HepG2 (cell line): Measurements from ENCODE around the gene MASP2. TPM values are rescaled to one million over a fixed set of nuclear protein-coding genes. Genes with fewer than 3 reads are reported as not detected.

ENCODE experiments used
- ATAC-seq: fragments of 200-7000 bp; cut with Tn5 transposase; 3 replicates; pipeline ENCODE4 v1.9.1; 2020; ENCODE audit warnings: mild to moderate bottlenecking, moderate library complexity
- BruUV-seq: library from RNA; stranded (reverse); fragments of 400-500 nt; replicated peaks from 2 replicates; lab custom pipeline; 2021; lab: Mats Ljungman, UMichigan
- CTCF ChIA-PET: fragments of 300-600 bp; formaldehyde crosslinking; extraction: SDS; loops from one replicate; lab custom pipeline; 2021; ENCODE audit warnings: low total read pairs, inconsistent platforms, low intra/inter-chr PET ratio; lab: Yijun Ruan, JAX
- POLR2A ChIA-PET: fragments of 350-600 bp; sonication (Branson Sonifier 250); formaldehyde crosslinking; loops from one replicate; lab custom pipeline; 2020; ENCODE audit warnings: antibody characterized with exemption, inconsistent platforms; lab: Yijun Ruan, JAX
- DNase-seq: peaks from one replicate; pipeline ENCODE4 v3.0.0-alpha.2; 2015; ENCODE audit warnings: low spot score
- FAIRE-seq: peaks from 3 replicates; lab custom pipeline; 2011; peaks lifted over from hg19 to GRCh38; lab: Jason Lieb, UNC
- H2AFZ ChIP-seq: one replicate; pipeline ENCODE4 v1.6.1; 2011; ENCODE audit warnings: low read length, inconsistent platforms
- H3K27ac ChIP-seq: fragments of 300-600 bp; 3 replicates; pipeline ENCODE4 v1.8.0; 2011; ENCODE audit warnings: mixed run types, mild to moderate bottlenecking, mixed read lengths, low read length, inconsistent platforms; ENCODE audit not compliant: insufficient read depth; ENCODE audit errors: extremely low read length
- H3K27me3 ChIP-seq, 2 experiments: fragments of 200-600 bp in 1 of 2; 2 replicates in 1 of 2; 3 replicates in 1 of 2; pipeline versions ENCODE4 v1.6.0 to v1.8.0; 2011; ENCODE audit warnings: low read length in 2 of 2, mild to moderate bottlenecking in 2 of 2, moderate library complexity in 2 of 2, inconsistent platforms in 1 of 2; ENCODE audit not compliant: insufficient read depth in 2 of 2, control insufficient read depth in 1 of 2
- H3K36me3 ChIP-seq, 2 experiments: fragments of 200-600 bp in 1 of 2; replicated peaks in 1 of 2; 2 replicates in 1 of 2; 3 replicates in 1 of 2; pipeline versions ENCODE4 v1.5.1 to v1.8.0; 2011; ENCODE audit warnings: low read length in 2 of 2, inconsistent platforms in 1 of 2; ENCODE audit not compliant: insufficient read depth in 2 of 2, control insufficient read depth in 1 of 2
- H3K4me1 ChIP-seq: 2 replicates; pipeline ENCODE4 v1.5.1; 2012; ENCODE audit warnings: low read length, inconsistent platforms; ENCODE audit not compliant: insufficient read depth
- H3K4me2 ChIP-seq: 2 replicates; pipeline ENCODE4 v1.6.0; 2011; ENCODE audit warnings: low read depth, low read length, inconsistent platforms
- H3K4me3 ChIP-seq, 3 experiments: fragments of 200-600 bp in 1 of 3; sonication (generic), shearing (Covaris generic) in 1 of 3; replicated peaks in 1 of 3; 2 replicates each; pipeline ENCODE4 v1.5.1; 2011 to 2016; ENCODE audit warnings: low read length in 3 of 3, inconsistent platforms in 2 of 3, low read depth in 2 of 3, mild to moderate bottlenecking in 2 of 3, control low read depth in 1 of 3, mixed read lengths in 1 of 3; ENCODE audit not compliant: insufficient read depth in 1 of 3
- H3K79me2 ChIP-seq: one replicate; pipeline ENCODE4 v1.6.1; 2011; ENCODE audit warnings: low read length, inconsistent platforms; ENCODE audit not compliant: insufficient read depth
- H3K9ac ChIP-seq: 2 replicates; pipeline ENCODE4 v1.6.0; 2011; ENCODE audit warnings: mild to moderate bottlenecking, low read depth, low read length, inconsistent platforms; ENCODE audit not compliant: insufficient read depth
- H3K9me3 ChIP-seq: 2 replicates; pipeline ENCODE4 v1.5.1; 2012; ENCODE audit warnings: mild to moderate bottlenecking, low read length
- H4K20me1 ChIP-seq: 2 replicates; pipeline ENCODE4 v1.6.0; 2011; ENCODE audit warnings: inconsistent platforms, mild to moderate bottlenecking, low read length, moderate library complexity; ENCODE audit not compliant: insufficient read depth
- AGO2 ChIP-seq: fragments of 200-400 bp; formaldehyde crosslinking; optimal IDR thresholded peaks from 2 replicates; pipeline ENCODE3; 2017; ENCODE audit warnings: mild to moderate bottlenecking, low read depth, low read length, moderate library complexity
- ATF5 ChIP-seq: sonication (generic); formaldehyde crosslinking; IDR thresholded peaks from 2 replicates; pipeline ENCODE4 v1.4.0; 2020; ENCODE audit warnings: mild to moderate bottlenecking, low read depth, missing genetic modification reagents
- BCL6 ChIP-seq: IDR thresholded peaks from 2 replicates; pipeline ENCODE4 v1.6.1; 2016; ENCODE audit warnings: missing genetic modification reagents, missing compliant biosample characterization
- CEBPZ ChIP-seq: IDR thresholded peaks from 2 replicates; pipeline ENCODE4 v1.6.1; 2012; ENCODE audit warnings: low read length, improper control_type of control experiment
- MTF1 ChIP-seq: sonication (generic); formaldehyde crosslinking; IDR thresholded peaks from 2 replicates; pipeline ENCODE4 v1.5.0; 2020; ENCODE audit warnings: missing genetic modification reagents
- NKX3-1 ChIP-seq: sonication (generic); formaldehyde crosslinking; IDR thresholded peaks from 2 replicates; pipeline ENCODE4 v1.5.0; 2020; ENCODE audit warnings: missing genetic modification reagents
- PHF21A ChIP-seq: sonication (generic); formaldehyde crosslinking; IDR thresholded peaks from 2 replicates; pipeline ENCODE4 v1.5.0; 2020; ENCODE audit warnings: mild to moderate bottlenecking, missing genetic modification reagents
- RBM22 ChIP-seq: fragments of 200-400 bp; formaldehyde crosslinking; optimal IDR thresholded peaks from 2 replicates; pipeline ENCODE3; 2017; ENCODE audit warnings: mild to moderate bottlenecking, low read length, moderate library complexity
- SAFB2 ChIP-seq: sonication (generic); formaldehyde crosslinking; IDR thresholded peaks from 2 replicates; pipeline ENCODE4 v1.5.1; 2020; ENCODE audit warnings: missing genetic modification reagents, low read depth, mild to moderate bottlenecking, borderline replicate concordance
- SALL2 ChIP-seq: sonication (generic); formaldehyde crosslinking; IDR thresholded peaks from 2 replicates; pipeline ENCODE4 v1.8.1; 2023; ENCODE audit warnings: mild to moderate bottlenecking, missing genetic modification reagents, inconsistent platforms
- SKIL ChIP-seq: sonication (generic); formaldehyde crosslinking; IDR thresholded peaks from 2 replicates; pipeline ENCODE4 v1.8.0; 2022; ENCODE audit warnings: missing genetic modification reagents, mild to moderate bottlenecking, moderate library complexity, borderline replicate concordance
- SMAD9 ChIP-seq: sonication (generic); formaldehyde crosslinking; IDR thresholded peaks from 2 replicates; pipeline ENCODE4 v1.5.1; 2020; ENCODE audit warnings: mild to moderate bottlenecking, missing genetic modification reagents
- SNRNP70 ChIP-seq: fragments of 200-400 bp; formaldehyde crosslinking; IDR thresholded peaks from 2 replicates; pipeline ENCODE4 v1.6.1; 2017; ENCODE audit warnings: mild to moderate bottlenecking, low read depth, low read length, moderate library complexity
- SSRP1 ChIP-seq: IDR thresholded peaks from 2 replicates; pipeline ENCODE4 v1.6.1; 2016; ENCODE audit warnings: control low read depth
- TBL1XR1 ChIP-seq: fragments of 150-350 bp; IDR thresholded peaks from 2 replicates; pipeline ENCODE4 v1.6.1; 2014; ENCODE audit warnings: borderline replicate concordance, low read length; ENCODE audit not compliant: partially characterized antibody
- ZBTB3 ChIP-seq: sonication (generic); formaldehyde crosslinking; IDR thresholded peaks from 2 replicates; pipeline ENCODE4 v1.4.0; 2020; ENCODE audit warnings: low read depth, mild to moderate bottlenecking, moderate library complexity, missing genetic modification reagents, borderline replicate concordance
- ZNF225 ChIP-seq: sonication (generic); formaldehyde crosslinking; IDR thresholded peaks from 2 replicates; pipeline ENCODE4 v1.4.0; 2020; ENCODE audit warnings: mild to moderate bottlenecking, missing genetic modification reagents
- ZNF597 ChIP-seq: sonication (generic); formaldehyde crosslinking; IDR thresholded peaks from 2 replicates; pipeline ENCODE4 v1.5.0; 2020; ENCODE audit warnings: missing genetic modification reagents
- ZNF713 ChIP-seq: sonication (generic); formaldehyde crosslinking; IDR thresholded peaks from 2 replicates; pipeline ENCODE4 v1.4.0; 2020; ENCODE audit warnings: mild to moderate bottlenecking, missing genetic modification reagents
- ZNF879 ChIP-seq: sonication (generic); formaldehyde crosslinking; IDR thresholded peaks from 2 replicates; pipeline ENCODE4 v1.8.1; 2023; ENCODE audit warnings: missing genetic modification reagents
- WGBS: methylation state at CpG from one replicate; pipeline ENCODE4 v1.1.6; 2017; ENCODE audit warnings: low lambda C conversion rate; 5-methylcytosine and 5-hydroxymethylcytosine counted together
- in situ Hi-C: cut with HindIII; loops from 2 replicates; pipeline ENCODE4 v1.10.0; 2017; ENCODE audit warnings: low pct_unique_long_range_greater_than_20kb; ENCODE audit not compliant: extremely low pct_ligation_motif_present
- intact Hi-C: fragments of 100-400 bp; cut with micrococcal nuclease; formaldehyde crosslinking; loops from one replicate; pipeline ENCODE4 v1.10.0; 2022; ENCODE audit not compliant: unreplicated experiment
- polyA plus RNA-seq, 8 experiments: library from polyadenylated mRNA; depleted of rRNA in 3 of 8; stranded (reverse) in 7 of 8; unstranded in 1 of 8; fragments of >200 nt; fragmentation: Illumina TruSeq in 4 of 8; extraction: Trizol in 4 of 8; gene quantifications; 2 replicates each; pipeline versions ENCODE4 v1.2.1 to v1.2.3, GENCODE V29; 2011 to 2016; ENCODE audit warnings: low read depth in 4 of 8, missing spikeins in 1 of 8, mixed read lengths in 1 of 8; ENCODE audit not compliant: insufficient read depth in 1 of 8
- total RNA-seq, 5 experiments: library from RNA; depleted of rRNA; stranded (reverse); fragments of >200 nt; fragmentation: Illumina TruSeq; extraction: Trizol; gene quantifications; 2 replicates each; pipeline ENCODE4 v1.2.3, GENCODE V29; 2016; ENCODE audit warnings: low read depth in 1 of 5

The MASP2 gene
- total and polyA plus RNA-seq, 2 of the 13 experiments (the other 11 are each of a cell fraction or from before 2014, with no cell fraction given), result 7.1 to 11.8 TPM

- in situ Hi-C loops, result no loop called here
- DNase-seq, result no peak
- Histone ChIP-seq H3K27ac (no peak overlapping the region), H3K9me3 (peaks cover 6% of the 10 kb centered on the region; the same call in 1 of the 2 replicates), H3K36me3 (no peaks in the 10 kb centered on the region), H3K27me3 (no peaks in the 10 kb centered on the region), H3K9ac (no peak overlapping the region), H2AFZ (no peak overlapping the region), H3K4me2 (no peak overlapping the region), H3K79me2 (no peaks in the 10 kb centered on the region), H4K20me1 (no peaks in the 10 kb centered on the region), H3K4me1 (no peaks in the 10 kb centered on the region), H3K4me3 (no peak overlapping the region)
- TF ChIP-seq ZBTB3 (no peak), PHF21A (CRISPR knock-in tag) (no peak), ZNF225 (no peak), SSRP1 (CRISPR knock-in tag) (no peak), CEBPZ (no peak), ZNF597 (CRISPR knock-in tag) (no peak), SKIL (CRISPR knock-in tag) (no peak), SMAD9 (CRISPR knock-in tag) (no peak), SALL2 (CRISPR knock-in tag) (no peak), ZNF713 (CRISPR knock-in tag) (no peak), ZNF879 (CRISPR knock-in tag) (no peak), TBL1XR1 (no peak), RBM22 (no peak), SNRNP70 (no peak), NKX3-1 (no peak), BCL6 (no peak), ATF5 (CRISPR knock-in tag) (no peak), MTF1 (no peak), AGO2 (no peak), SAFB2 (CRISPR knock-in tag) (no peak)
- no peak for ATAC-seq
- no TSS peak for BruUV-seq
- 50% methylated on average over 1 of the region's 1 CpG for WGBS
- CTCF ChIA-PET, result no interaction called here
- POLR2A ChIA-PET, result no interaction called here
- FAIRE-seq, result no peak
- intact Hi-C loops, result no loop called here
These were observed 46.5 kb downstream of the MASP2 start for GRCh38 chr1:11000526-11000925.
